IPS-NIHi11 (cell line): Measurements from ENCODE around the gene DDX1.

Source experiments
- DNase-seq: peaks from one replicate; pipeline ENCODE4 v3.0.0; 2012; ENCODE audit warnings: mixed read lengths, low spot score

DDX1 gene

DNA sequence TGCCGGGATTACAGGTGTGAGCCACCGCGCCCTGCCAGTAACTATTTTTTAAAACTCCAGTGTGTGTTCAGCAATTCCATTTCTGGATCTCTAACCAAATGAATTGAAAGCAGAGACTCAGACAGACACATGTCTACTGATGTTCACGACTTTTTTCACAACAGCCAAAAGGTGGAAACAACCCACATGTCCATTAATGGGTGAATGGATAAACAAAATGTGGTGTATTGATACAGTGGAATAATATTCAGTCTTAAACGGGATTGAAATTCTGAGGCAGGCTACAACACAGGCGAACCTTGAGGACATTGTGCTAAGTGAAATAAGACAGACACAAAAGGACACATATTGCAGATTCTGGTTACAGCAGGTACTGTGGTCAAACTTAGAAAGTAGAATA, 55.0 kb downstream of the DDX1 start:
- DNase-seq, result no peak

DNA sequence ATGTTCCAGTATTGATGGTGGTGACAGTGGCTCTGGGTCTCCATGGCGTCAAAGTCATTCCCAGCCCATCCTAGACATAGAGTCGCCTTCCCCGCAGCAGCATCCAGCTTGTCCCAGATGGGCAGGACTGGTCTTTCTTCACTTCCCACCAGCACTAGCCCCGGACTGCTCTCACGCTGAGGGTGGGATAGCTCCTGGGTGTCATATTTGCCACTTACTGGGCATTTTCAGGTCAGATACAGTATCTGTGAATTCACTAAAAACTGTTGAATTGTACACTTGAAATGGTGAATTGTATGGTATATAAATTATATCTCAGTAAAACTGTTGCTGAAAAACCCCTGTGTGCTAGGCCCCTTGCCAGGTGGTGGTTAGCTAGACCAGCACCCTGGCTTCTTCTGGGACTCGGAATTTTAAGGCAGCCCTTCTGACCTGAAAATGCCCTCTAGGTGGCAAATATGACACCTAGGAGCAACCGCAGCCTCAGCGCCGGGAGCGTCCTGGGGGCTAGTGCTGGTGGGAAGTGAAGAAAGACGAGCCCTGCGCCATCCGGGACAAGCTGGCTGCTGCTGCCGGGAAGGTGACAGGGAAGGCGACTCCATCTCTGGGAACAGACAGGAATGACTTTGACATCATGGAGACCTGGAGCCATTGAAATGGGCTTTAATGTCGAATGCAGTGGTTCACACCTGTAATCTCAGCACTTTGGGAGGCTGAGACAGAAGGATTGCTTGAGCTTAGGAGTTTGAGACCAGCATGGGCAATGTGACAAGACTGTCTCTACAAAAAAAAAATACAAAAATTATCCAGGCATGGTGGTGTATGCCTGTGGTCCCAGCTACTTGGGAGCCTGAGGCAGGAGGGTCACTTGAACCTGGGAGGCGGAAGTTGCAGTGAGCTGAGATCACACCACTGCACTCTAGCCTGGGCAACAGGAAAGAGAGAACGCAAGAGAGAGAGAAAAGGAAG, 56.2 kb downstream of the DDX1 start:
- DNase-seq, result no peak

DNA sequence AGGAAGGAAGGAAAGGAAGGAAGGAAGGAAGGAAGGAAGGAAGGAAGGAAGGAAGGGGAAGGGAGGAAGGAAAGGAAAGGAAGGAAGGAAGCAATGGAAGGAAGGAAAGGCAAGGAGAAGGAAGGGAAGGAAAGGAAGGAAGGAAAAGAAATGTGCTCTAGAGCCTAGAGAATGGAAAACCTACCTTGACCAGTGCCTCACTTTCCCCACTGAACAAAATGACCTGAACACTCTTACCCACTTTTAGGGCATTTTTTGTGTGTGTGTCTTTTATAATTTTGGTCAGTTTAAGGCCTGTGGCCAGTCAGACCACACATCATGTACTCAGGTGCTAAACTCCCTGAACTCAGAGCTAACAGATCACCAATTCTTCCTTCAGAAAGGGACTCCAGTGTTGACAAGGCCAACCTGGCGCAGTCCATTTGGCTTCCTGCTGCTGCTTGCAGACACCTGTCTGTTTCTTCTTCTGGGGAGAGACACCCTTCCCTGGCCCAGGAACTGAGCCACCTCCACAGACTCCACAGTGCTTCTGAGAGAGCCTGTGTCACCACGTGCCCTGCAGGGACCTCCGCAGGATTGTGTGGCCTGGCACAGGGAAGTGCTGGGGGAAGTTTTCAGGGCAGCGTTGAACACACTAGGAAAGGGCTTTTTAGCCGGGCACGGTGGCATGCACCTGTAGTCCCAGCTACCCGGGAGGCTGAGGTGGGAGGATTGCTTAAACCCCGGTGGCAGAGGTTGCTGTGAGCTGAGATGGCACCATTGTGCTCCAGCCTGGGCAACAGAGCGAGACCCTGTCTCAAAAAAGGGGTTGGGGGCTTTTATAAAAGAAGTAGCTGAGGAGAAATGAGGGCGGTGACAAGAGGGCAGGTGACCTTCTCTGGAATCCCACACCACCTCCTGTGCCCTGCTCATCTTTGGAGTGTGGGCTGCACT, 57.2 kb downstream of the DDX1 start:
- no peak for DNase-seq

DNA sequence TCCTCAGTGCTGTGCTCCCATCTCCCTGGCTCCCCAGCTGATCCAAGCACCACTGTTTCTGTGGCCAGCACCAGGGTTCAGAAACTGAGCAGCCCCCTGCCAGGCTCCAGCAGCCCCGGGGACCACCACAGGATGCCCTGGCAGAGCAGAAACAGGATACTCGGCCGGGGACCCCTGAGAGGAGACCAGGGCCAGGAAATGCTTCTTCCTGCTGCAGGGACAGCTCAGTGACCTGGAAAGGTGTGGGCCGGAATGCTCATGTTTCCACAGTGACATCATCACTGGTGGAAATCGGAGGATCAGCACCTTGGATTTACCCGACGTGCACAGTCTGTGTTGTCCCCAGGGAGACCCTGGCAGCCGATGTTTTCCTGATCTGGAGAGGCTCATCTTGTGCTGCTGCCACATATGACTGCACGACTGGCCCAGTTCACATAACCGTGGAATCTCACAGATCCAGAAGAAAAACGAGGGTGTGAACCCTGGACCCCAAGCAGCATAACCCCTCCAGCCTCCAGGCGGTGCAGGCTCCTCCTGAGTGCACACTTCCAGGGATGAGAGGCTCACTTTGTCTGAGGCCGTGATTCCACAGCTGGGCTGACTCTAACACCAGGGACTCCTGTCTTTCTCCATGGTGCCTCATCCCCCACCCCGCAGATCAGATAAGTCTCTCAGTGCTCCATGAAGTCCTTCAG, 58.0 kb downstream of the DDX1 start:
- no peak for DNase-seq

DNA sequence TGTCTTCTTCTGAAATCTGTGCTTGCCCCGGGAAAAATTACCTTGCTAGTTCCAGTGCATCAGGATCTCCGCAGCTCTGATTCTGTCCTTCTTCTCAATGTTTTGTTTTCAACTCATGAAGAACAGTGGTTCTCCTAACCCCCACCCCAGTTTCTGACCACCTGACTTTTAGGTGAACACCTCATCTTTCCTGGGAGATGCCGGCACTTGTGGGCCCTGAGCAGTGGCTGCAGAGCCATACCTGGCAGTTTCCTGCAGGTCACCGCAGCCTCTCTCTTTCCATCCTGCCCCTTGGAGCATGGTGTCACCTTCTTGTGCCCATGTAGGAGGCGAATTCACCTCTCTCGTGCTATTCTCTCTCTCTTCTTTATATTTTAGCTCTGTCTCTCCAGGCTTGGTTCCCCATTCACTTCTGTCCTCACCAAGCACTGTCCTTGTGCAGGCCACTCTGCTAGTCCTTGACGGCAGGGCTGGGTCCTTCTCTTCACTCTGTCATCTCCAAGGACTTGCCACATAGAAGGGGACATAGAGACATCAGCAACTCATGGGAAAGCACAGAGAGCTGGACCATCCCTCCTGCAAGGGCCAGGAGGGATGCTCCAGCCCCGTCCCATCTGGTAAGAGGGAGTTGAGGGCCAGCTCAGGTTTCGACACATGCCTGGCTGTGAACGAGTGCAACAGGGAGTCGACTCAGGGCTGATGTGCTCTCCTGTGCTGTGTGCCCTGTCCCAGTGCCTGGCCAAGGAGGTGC, 59.1 kb downstream of the DDX1 start:
- no peak for DNase-seq

DNA sequence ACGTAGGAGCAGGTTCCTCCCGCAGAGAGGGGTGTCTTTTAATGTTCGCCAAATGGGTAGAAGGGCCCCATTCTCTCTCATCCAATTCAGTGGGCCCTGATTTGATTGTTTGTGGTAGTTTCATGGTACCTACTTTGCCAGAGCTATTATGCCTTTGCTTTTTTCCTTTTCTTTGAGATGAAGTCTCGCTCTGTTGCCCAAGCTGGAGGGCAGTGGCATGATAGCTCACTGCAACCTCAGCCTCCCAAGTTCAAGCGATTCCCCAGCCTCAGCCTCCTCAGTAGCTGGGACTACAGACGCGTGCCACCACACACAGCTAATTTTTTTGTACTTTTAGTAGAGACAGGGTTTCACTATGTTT, 59.7 kb downstream of the DDX1 start:
- DNase-seq, result no peak

DNA sequence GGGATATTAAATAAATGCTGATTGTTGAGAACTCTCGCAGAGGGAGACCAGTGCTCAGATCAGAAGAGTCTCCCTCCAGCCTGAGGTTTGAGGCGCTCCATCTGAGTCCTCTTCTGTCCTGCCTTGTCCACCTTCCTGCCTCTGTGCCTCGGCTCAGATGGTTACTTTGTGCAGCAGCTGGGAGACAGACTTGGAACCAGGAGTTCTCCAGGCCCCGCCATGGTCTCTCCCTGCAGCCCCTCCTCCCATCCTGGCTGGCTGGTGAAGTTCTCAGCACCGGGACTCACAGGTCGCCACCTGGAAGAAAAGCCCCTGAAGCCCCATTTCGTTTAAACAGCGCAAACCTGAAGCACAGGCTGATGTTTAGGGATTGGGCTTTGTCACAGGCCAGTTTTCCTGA, 60.6 kb downstream of the DDX1 start:
- no peak for DNase-seq

DNA sequence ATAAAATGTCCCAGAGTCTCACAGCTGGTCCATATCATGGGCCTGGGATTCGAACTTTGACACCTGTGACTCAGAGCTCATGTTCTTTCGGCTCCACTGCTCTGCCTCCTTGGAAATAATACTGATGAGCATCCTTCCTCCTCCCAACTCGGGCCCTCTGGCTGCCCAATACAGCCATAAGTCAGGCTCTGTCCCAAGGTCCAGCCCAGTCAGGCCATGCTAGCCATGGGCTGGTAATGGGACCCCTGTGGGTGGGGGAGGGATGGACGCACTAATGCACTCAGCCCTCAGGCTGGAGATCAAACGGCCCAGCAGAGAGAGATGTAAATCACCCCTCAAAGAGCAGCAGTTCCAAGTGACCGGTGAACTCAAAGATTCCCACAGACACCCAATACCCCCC, 61.1 kb downstream of the DDX1 start:
- no peak for DNase-seq

DNA sequence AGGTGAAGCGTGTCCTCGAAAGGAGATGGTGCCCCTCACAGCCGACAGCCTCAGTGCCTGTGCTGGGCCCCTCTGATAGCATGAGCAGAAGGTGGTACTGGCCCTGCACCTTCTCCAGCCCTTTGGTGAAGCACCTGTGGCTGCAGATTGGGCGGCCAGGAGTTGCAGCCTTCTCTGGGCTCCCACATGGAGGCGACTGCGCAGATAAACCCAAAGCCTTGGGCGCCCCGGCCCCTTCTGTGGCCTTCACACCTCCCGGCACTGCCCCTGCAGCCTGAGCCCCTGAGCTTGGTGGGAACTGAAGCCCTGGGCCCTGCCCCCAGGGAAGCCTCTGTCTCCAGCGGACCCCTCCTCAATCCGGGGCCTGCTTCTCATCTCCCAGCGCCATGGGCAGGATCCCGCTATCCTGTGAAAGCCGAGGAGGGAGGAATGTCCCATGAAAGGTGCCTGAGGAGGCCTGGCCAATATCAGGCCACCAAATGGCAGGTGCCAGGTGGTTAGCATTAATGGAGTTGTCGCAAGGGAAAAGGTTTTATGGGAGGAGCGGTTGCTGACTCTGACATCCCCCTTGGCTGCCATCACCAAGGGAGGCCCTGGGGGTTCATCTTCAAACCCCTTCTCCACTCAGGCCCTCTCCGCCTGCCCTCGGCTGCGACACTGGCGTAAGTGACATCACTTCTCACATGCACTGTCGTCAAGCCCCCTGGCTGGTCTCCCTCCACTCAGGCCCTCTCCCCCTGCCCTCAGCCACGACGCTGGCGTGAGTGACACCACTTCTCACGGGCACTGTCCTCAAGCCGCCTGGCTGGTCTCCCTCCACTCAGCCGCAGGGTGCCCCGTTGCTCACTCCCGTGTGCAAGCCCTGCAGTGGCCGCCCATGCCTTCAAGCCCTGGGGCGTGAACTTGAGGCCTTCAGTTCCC, 62.4 kb downstream of the DDX1 start:
- no peak for DNase-seq

DNA sequence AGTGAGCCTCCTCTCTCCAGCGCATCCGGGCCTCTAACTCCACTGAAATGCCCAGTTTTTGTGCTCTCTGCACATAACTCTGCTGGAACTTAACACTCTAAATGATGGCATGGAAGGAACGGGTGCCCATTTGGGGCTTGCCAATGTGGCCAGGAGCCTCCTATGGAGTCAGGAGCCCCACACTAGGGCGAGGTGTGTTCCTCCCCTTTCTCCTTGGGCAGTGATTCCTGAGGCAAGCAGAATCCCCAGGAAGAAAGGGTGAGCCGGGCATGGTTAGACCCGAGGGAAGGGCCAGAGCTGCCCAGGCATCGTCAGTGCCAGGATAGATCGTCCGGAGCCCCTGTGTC, 63.0 kb downstream of the DDX1 start:
- no peak for DNase-seq

DNA sequence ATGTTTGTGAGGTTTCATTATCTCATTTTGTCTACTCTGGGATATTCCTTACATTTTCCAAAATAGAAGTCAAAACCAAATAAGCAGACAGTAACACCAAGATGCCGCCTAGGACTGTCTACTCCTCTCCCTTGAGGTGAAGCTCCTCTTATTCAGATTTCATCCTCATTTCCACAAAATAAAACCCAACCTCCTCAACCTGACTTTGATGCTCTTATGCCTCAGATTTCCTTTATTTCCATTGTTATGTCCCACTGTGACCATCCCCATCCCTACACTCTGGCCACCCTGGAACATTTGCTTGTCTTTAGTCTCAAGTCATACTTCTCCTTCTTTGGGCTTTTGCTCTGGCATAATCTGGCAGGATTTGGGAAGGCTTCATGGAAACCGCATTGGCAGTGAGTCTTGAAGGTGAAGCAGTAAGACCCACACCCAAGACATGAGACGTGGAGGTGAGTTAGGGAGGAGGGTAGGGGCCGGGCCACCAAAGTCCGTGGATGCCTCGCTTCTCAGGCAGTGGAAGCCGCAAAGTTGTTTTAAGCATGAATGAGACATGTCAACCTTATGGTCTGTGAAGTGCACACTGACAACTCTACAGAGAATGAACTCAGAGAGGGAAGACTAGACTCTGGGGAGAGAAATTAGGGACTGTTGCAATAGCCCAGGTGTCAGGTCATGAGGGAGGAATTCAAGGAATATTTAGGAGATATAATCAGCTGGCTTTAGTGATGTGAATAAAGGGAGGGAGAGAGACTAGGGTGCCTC, 63.6 kb downstream of the DDX1 start:
- no peak for DNase-seq

DNA sequence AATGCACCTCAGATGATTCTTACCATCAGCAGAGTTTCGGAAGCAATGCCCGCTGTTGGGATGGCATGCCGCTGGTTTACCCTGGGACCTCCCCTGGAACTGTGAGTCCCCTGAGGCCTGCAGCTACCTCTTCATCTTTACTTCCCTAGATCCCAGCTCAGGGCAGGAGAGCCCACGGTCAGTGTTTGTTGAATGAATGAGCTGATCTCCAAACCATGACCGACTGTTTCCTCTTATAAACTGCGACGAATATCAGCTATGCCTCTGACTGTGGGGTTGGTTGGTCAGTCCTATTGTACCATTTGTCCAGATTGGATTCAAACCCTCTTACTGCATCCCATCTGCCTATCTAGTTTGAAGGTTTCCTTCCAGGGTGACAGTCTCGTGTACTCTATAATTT, 64.4 kb downstream of the DDX1 start:
- no peak for DNase-seq

DNA sequence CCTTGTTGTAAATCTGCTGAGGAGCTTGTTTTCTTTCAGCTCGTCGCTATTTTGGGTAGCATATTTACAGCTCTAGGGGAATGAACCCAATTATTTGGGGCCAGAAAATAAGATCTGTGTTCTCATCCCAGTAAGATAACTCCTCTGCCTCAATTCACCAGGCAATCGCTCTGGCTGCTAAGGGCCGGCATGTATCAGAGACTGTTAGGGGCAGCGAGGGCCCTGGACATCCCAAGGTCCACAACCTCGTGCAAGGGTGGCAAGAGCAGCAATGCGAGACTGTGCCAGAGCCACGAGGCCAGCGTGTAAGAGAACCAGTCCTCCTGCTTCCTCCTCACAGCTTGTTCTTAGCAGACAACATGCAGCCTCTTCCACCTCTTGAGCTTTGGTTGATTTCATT, 66.1 kb downstream of the DDX1 start:
- no peak for DNase-seq

DNA sequence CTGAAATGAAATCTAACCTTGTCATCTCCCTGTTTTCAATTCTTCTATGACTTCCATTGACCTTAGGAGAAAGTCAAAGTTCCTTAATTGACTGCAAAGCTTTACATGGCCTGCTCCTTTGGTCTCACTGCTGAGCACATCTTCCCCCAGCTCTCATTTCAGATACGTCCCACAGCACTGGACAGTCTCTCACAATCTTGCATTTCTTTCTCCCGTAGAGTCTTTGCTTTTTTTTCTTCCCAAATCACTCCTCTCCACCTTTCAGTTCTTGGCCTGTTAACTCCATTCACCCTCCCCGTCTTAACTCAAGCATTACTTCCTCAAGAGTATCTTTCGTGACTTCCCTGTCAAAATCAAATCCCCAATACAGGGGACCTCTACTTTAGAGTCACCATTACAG, 67.2 kb downstream of the DDX1 start:
- DNase-seq, result no peak

DNA sequence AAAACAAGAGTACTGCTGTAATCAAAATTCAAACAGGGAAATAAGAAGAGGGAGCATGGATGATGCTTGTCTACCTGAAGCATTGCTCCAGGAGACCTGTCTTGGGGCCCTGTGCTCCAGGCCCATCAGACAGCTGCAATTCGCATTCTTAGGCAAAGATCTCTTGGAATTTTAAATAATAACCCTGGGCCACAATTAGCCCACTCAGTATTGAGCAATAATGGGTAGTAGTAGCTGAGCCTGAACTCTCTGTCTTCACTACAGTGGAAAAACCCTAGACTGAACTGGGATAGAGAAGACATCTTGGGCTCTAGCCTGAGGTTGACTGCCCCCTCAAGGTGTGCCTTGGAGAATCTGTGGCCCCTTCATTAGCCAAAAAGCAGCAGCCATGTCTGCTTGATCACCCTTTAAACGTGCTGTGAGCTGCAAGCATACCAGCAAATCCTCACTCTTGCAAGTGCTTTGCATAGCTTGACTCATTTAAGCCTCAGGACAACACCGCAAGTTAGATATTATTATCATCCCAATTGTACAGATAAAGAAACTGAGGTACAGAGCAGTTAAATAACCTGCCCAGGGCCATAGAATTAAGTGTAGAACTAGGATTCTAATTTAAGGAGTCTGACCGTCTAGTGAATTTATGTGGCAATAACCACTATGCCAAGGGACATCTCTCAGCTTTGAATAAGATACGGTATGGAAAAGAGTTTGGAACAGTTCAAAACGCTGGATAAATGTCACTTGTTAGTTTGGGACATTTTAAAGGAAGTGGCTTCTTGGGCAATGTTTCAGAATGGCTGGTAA, 69.0 kb downstream of the DDX1 start:
- DNase-seq, result no peak

DNA sequence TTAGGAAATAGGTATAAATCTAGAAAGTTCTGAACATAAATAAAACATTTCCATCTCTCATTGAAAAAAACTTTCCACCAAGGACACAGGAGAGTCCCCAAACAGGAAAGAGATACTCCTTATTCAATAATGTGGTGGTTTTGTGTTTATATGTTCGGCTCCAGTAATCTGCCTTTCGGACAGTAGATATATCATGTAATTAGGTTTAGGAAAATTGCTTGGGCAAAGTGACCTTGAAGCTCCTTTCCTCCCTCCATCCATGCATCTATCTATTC, 69.6 kb downstream of the DDX1 start:
- no peak for DNase-seq

DNA sequence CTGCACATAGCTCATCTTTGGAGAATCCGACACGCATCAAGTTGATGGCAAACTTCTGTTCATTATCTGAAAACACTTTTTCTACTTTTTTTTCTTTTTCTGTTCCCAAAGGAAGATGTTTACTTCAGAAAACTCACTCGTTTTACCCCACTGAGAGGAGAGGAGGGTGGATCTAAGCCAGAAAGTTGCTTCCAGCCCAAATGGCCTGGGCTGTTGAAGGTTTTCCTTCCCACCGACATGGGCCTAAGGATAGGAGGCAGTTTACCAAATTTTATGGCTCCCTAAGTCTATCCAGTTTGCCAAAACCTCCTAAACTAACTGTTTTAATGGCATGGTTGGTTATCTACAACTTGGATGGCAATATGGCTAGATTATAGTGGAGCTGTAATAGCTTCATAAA, 70.4 kb downstream of the DDX1 start:
- DNase-seq, result no peak

DNA sequence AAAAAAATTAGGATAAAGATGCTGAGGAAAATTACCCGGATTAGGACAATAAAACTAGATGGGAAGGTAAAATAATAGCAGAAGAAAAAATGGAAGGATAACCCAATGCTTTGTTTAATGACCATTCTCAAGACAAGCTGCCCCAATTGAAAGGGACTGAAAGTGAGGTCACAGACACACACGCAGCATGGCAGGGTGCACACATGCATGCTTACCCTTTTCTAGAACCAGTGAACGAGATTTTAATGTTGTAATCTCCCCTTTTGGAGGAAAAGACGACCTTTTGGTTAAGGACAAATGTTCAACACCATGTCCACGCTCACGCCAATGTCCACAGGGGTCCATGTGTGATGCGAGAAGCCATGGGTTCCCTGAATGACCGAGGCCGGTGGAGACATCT, 70.9 kb downstream of the DDX1 start:
- no peak for DNase-seq

DNA sequence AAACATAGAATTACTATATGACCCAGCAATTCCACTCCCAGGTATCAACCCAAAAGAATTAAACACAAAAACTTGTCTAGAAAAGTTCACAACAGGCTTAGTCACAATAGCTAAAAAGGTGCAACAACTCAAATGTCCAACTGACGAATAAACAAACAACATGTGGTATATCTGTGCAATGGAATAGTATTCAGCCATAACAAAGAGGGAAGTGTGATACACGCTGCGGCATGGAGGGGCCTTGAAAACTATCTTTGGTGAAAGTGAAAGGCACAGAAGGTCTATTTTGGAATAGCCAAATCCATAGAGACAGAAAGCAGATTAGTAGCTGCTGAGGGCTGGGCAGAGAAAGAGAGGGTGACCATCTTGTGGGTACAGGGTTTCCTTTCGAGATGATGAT, 72.1 kb downstream of the DDX1 start:
- no peak for DNase-seq
